Fibroblast of lung (primary cell): ENCODE results near the gene HLA-A.

ENCODE experiments used
- CTCF ChIP-seq, 2 donors: IDR thresholded peaks in 1 of 2; conservative IDR thresholded peaks in 1 of 2; 1 replicate in 1 of 2; 2 replicates in 1 of 2; pipeline ENCODE4 v1.5.1; 2011 to 2012; ENCODE audit warnings: low read length in 2 of 2, control low read depth in 1 of 2, inconsistent platforms in 1 of 2, low read depth in 1 of 2, mild to moderate bottlenecking in 1 of 2
- EZH2 ChIP-seq: IDR thresholded peaks from 2 replicates; pipeline ENCODE4 v1.5.1; 2012; ENCODE audit warnings: low read length, control low read depth, mild to moderate bottlenecking; ENCODE audit errors: missing control alignments

- TF ChIP-seq CTCF (conservative IDR thresholded peaks at IDR 0.05 in 1 of 2, IDR thresholded peaks at IDR 0.05 in 1 of 2; ENCODE audit: low read depth in 1 of 2, low read length in 2 of 2) (no peak), EZH2 (no peak)
These were observed 22.6 kb upstream of the HLA-A start for GRCh38 chr6:29919506-29920445.
